ENCODE results near the gene SDR42E2. TPM values are rescaled to one million over a fixed set of nuclear protein-coding genes. Genes with fewer than 3 reads are reported as not detected.
"Not testable (repeated sequence)": the region's sequence is repeated elsewhere in the genome, so short reads cannot be mapped to it uniquely, and the experiment has no call there.

The SDR42E2 gene
- total RNA-seq, 4 donors from 2014 or later = not detected

- ATAC-seq (ENCODE audit: low FRiP score) (no peak), DNase-seq (ENCODE audit: low spot score) (no peak)
- no peak for TF ChIP-seq CTCF (IDR thresholded peaks at IDR 0.05)
Measured at GRCh38 chr16:22171953-22172352, 9.6 kb downstream of the SDR42E2 start.

- not testable (repeated sequence) for ATAC-seq (ENCODE audit: low FRiP score); DNase-seq (ENCODE audit: low spot score)
Measured at GRCh38 chr16:22172642-22173041, 10.3 kb downstream of the SDR42E2 start.

- DNase-seq (ENCODE audit: low spot score) = no peak
- no peak for TF ChIP-seq CTCF (IDR thresholded peaks at IDR 0.05)
- no peak for ATAC-seq (ENCODE audit: low FRiP score)
Measured at GRCh38 chr16:22174642-22175041, 12.3 kb downstream of the SDR42E2 start.

- ATAC-seq (ENCODE audit: low FRiP score) = no peak
- DNase-seq (ENCODE audit: low spot score) = no peak
Measured at GRCh38 chr16:22177968-22178930, 15.9 kb downstream of the SDR42E2 start.

GRCh38 chr16:22181426-22181825 lies 19.1 kb downstream of the SDR42E2 start:
- DNase-seq (ENCODE audit: low spot score) (no peak), ATAC-seq (ENCODE audit: low FRiP score) (no peak)
- no peak for TF ChIP-seq CTCF (IDR thresholded peaks at IDR 0.05)

More at GRCh38 chr16:22177968-22178930, 15.9 kb downstream of the SDR42E2 start:
- TF ChIP-seq CTCF (IDR thresholded peaks at IDR 0.05) = no peak

GRCh38 chr16:22181843-22182242 lies 19.5 kb downstream of the SDR42E2 start:
- TF ChIP-seq CTCF (IDR thresholded peaks at IDR 0.05) = no peak
- DNase-seq (ENCODE audit: low spot score) = no peak
- no peak for ATAC-seq (ENCODE audit: low FRiP score)

- TF ChIP-seq CTCF (IDR thresholded peaks at IDR 0.05) = no peak
- ATAC-seq (ENCODE audit: low FRiP score) = no peak
- DNase-seq (ENCODE audit: low spot score) = no peak
Measured at GRCh38 chr16:22183335-22183734, 21.0 kb downstream of the SDR42E2 start.
